Fibroblast of skin of abdomen (primary cell): ENCODE data around the gene PARD6A.

Experiments
- DNase-seq: peaks from one replicate; pipeline ENCODE4 v3.0.0-alpha.2; 2013

PARD6A gene

DNA sequence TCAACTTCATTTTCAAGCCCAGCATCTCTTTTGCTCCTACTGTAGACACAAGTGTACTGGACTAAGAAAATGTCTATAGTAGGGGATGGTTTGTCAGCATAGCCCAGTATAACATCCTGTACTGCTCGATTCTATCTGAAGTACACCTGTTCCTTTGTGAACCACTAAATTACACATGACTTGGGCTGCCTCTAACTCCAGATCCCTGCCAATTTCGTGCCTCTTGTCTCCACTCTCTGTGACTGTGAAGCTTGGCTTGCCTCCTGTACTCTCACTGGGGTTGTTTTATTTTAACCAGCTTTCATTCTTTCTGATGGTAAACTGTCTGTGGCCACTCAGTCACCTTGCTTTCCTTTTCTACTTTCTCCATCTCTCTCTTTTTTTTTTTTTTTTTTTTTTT is 33.9 kb downstream of the PARD6A start:
- DNase-seq, result no peak

DNA sequence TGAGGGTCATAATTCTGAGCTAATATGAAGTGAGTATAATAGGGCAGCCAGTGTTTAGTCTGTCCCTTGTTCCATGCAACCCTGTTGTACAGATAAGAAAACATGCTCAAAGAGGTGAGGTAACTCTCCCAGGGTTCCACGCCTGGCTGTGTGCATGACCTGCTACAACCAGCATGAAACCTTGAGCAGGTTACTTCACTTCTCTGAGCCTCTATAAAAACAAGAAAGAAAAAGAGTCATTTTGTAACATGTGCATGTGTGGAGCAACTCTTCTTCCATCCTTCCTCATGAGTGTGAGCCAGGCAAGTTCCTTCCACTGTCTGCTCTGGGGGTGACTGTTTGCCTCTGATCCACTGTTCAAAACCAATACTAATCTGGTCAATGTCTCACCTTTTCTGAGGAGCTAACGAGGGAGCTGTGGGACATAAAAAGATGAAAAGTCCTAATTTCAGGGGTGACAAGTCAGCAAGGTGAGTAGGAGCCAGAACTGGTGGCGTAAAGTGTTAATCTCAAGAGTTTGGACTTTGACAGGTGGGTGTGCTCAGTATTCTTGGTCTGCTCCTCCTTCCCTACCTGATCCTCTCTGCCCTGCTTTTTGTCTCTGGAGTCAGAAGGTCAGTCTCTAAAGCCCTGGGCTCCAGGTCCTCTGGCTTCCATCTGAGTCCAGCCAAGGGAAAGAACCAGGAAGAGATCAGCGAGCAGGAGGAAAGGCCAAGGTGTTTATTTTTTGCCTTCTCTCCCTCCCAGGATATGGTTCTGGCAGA is 36.8 kb downstream of the PARD6A start:
- no peak for DNase-seq

DNA sequence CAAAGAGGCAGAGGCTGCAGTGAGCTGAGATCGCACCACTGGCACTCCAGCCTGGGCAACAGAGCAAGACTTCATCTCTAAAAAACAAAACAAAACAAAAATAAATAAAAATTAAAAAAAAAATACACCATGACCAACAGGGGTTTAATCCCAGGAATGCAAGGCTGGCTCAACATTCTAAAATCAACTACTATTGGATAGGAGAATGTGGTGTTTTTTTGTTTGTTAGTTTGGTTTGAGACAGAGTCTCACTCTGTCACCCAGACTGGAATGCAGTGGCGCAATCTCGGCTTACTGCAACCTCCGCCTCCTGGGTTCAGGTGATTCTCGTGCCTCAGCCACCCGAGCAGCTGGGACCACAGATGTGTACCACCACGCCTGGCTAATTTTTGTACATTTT is 38.5 kb downstream of the PARD6A start:
- no peak for DNase-seq

DNA sequence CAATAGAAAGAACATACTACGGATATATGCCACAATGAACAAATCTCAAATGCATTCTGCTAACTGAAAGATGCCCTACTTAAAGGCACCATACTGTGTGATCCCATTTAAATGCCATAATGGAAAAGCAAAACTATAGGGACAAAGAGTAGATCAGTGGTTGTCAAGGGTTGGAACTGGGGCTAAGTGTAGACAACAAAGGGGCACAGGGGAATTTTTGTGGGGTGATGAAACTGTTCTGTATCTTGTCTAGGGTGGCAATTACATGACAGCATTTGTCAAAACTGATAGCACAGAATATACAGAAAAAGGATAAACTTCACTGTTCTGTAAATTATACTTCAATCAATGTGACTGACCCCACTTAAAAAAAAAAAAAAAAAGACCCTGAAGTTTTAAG is 40.7 kb downstream of the PARD6A start:
- no peak for DNase-seq

DNA sequence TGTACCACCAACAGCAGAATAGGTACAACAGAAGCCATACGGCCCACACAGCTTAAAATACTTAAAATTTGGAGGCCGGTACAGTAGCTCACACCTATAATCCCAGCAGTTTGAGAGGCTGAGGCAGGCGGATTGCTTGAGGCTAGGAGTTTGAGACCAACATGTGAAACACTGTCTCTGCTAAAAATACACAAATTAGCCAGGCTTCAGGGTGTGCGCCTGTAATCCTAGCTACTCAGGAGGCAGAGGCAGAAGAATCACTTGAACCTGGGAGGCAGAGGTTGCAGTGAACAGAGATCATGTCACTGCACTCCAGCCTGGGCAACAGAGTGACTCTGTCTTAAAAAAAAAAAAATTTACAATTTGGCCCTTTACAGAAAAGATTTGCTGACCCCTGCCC is 41.4 kb downstream of the PARD6A start:
- DNase-seq, result no peak

DNA sequence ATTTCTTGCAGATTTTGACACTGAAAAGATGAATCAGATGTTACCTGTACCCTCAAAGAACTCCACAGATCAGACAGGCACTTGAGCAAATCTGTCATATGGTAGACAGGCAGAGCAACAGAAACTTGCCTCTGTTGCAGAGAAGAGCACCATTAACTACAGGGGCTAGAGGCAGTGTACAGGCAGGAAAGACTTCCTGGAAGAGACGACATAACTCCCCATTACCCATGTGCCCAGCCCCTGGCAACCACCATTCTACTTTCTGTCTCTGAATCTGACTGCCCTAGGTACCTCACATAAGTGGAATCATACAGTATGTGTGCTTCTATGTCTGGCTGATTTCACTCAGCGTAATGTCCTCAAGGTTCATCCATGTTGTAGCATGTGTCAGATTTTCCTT is 42.9 kb downstream of the PARD6A start:
- DNase-seq, result no peak

DNA sequence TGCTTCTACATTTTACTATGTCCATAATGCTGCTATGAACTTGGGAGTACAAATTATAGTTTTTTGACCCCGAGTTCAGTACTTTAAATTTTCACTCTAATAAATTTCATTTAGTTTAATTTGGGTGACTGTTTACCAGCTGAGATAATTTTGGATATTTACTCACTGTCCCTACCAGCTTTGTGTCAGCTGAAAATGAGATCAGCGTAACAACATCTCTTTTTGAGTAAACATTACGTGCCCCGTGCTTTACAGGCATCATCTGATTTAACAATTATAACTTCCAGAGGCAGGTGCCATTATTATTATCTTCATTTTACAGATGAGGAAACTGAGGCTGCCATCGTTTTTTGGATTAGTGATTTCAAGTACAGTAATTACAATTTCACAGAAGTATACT is 43.4 kb downstream of the PARD6A start:
- no peak for DNase-seq

DNA sequence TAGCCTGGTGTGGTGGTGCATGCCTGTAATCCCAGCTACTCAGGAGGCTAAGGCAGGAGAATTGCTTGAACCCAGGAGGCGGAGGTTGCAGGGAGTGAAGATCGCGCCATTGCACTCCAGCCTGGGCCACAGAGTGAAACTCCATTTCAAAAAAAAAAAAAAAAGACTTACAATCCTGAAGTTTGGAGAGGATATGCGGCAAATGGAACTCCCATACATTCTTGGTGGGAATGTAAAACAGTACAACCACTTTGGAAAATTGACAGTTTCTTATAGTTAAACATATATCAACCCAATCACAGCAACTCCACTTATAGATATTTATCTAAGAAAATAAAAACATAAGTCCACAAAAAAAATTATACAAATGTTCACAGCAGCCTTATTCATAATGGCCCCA is 46.5 kb downstream of the PARD6A start:
- no peak for DNase-seq

DNA sequence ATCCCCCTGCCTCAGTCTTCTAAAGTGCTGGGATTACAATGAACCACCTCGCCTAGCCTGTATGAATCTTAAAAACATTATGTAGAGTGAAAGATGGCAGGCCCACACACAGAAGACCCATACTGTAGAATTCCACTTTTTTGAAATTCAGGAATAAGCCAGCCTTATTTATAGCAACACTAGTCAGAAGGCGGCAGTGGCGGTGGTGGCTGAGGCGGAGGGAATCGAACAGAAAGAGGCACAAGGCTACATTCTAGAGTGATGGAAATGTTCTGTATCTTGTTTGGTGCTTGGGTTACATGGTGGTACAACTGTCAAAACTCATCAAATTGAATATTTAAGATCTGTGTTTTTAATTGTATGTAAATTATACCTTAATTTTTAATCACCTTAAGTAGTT is 47.0 kb downstream of the PARD6A start:
- DNase-seq, result no peak

DNA sequence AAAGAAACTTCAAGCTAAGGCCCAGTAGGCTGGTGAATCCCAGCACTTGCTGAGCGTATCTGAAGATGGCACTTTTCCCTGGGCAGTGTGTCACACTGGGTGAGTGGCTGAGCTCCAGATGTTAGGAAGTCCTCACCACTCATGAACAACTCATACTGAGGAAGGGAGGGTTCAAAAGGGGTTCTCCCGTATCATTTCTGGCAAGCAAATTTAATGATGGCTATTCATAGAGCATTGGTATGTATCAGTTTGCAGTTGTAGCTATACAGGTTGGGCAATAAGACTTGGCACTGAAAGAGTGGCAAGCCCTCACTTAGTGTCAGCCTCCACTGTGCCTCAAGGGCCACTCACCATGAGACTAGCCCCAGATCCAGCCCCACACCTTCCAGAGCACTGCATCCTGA is 47.6 kb downstream of the PARD6A start:
- DNase-seq, result no peak

DNA sequence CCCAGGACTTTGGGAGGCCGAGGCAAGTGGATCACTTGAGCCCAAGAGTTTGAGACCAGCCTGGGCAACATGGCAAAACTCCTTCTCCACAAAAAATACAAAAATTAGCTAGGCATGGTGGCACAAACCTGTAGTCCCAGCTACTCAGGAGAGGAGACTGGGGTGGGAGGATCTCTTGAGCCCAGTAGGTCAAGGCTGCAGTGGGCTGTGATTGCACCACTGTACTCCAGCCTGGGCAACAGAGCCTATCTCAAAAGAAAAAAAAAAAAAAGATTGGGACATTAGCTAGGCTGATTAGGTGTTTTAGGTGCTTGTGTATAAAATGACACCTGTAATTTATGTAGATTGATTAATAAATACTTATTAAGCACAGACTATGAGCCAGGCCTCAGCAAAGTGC is 48.3 kb downstream of the PARD6A start:
- no peak for DNase-seq

DNA sequence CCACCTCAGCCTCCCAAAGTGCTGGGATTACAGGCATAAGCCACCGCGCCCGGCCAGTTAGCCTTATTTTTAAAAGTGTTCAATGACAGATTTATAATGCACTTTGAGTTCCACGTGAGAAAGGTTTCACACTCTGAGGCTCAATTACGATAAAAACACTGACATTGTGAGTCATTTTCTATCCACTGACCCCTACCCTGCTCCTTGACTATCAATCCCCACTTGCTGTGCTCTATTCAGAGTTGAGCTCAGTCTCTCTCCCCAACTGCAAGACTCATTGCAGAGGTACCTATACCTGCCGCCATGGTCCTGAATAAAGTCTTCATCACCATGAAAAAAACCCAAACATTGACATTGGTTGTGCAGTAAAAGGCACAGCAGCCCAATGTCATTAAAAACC is 49.8 kb downstream of the PARD6A start:
- DNase-seq, result no peak
